Measurements from ENCODE around the gene MAP6. TPM values are rescaled to one million over a fixed set of nuclear protein-coding genes. Genes with fewer than 3 reads are reported as not detected.

Gene MAP6
- total RNA-seq, 1 experiment from 2014 or later = not detected

DNA sequence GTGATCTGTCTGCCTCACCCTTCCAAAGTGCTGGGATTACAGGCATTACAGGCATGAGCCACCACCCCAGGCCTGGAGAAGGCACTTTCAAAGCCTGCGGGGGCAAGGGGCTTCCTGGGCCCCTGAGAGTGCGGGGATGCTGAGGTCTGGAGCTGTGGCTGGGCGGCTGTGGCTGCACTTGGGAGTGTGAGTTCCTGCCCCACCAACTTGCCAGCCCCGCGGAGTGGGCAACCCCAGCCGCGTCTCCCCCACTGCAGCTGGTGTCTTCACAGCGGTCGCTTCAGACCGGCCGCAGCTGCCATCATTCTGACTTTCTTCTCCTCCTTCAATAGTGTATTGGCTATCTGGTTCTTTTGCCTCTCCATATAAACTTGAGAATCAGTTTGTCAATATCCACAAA is 10.7 kb upstream of the MAP6 start:
- POLR2A ChIA-PET (ENCODE audit: unreplicated experiment) = interaction anchor here (0.6 kb wide), 1 partner anchor 8 kb away, joined by 8 read pairs; no protein-coding TSS in a partner anchor
- no peaks in the 10 kb centered on the region for H3K79me2 ChIP-seq (ENCODE audit: low read depth)
- H3K9me2 ChIP-seq (ENCODE audit: insufficient read depth) = no peaks in the 10 kb centered on the region
- H3K4me1 ChIP-seq (replicated peaks; ENCODE audit: insufficient read depth) = no peaks in the 10 kb centered on the region
- no TSS peak for BruUV-seq (replicated peaks)
- no peak overlapping the region for H2AFZ ChIP-seq
- TF ChIP-seq, protein P1, sequence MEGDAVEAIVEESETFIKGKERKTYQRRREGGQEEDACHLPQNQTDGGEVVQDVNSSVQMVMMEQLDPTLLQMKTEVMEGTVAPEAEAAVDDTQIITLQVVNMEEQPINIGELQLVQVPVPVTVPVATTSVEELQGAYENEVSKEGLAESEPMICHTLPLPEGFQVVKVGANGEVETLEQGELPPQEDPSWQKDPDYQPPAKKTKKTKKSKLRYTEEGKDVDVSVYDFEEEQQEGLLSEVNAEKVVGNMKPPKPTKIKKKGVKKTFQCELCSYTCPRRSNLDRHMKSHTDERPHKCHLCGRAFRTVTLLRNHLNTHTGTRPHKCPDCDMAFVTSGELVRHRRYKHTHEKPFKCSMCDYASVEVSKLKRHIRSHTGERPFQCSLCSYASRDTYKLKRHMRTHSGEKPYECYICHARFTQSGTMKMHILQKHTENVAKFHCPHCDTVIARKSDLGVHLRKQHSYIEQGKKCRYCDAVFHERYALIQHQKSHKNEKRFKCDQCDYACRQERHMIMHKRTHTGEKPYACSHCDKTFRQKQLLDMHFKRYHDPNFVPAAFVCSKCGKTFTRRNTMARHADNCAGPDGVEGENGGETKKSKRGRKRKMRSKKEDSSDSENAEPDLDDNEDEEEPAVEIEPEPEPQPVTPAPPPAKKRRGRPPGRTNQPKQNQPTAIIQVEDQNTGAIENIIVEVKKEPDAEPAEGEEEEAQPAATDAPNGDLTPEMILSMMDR (conservative IDR thresholded peaks at IDR 0.05) = no peak
- TF ChIP-seq EZH2 (IDR thresholded peaks at IDR 0.05; ENCODE audit: low read depth) = no peak
- peaks cover 26% of the 10 kb centered on the region; the same call in 1 of the 2 replicates for H3K27me3 ChIP-seq (ENCODE audit: insufficient read depth, low read depth)
- intact Hi-C loops (cut with micrococcal nuclease; ENCODE audit: unreplicated experiment) = no loop called here
- CTCF ChIA-PET = no interaction called here
- no peaks in the 10 kb centered on the region for H3F3A ChIP-seq (ENCODE audit: insufficient read depth, low read depth)
- H3K27ac ChIP-seq = no peak overlapping the region
- H3K4me3 ChIP-seq = no peak overlapping the region
- H3K4me2 ChIP-seq = no peak overlapping the region
- H4K20me1 ChIP-seq (ENCODE audit: insufficient read depth) = no peaks in the 10 kb centered on the region
- no peaks in the 10 kb centered on the region for H3K36me3 ChIP-seq (ENCODE audit: low read depth)
- DNase-seq = no peak
- H3K9me3 ChIP-seq (ENCODE audit: insufficient read depth, low read depth) = 0 out of 2 replicates have a peak, but pooled peaks cover 1% of the 10 kb centered on the region

DNA sequence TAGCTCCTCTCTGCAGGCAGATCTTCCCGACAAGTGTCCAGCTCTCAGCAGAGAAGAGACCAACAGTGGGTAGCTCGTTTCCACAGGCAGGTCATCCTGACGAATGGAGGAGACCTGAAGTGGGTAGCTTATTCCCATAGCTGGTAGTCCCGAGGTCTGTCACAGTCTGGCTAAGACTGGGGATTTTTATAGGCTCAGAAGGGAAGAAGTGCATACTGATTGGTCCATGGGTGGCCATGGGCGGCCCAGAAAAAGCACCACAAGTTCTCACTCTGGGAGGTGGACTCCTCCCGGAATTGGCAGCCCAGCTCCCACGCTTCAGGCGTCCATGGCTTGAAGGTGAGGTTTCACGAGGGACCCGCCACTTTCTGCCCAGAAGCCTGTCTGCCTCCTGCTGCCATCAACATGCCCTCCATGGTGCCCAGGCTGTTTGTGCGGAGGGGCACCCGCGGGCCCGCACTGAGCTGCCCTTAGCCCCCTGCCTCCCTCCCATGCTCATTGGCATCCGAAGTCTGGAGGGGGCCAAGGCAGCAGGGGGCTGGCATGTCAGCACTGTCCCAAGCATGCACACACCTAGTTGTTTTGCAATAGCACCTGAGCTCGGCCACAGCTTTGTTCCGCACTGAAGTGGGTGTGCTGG is 9.9 kb upstream of the MAP6 start:
- 0 out of 2 replicates have a peak, but pooled peaks cover 3% of the 10 kb centered on the region for H3K9me3 ChIP-seq (ENCODE audit: insufficient read depth, low read depth)
- no peaks in the 10 kb centered on the region for H3K36me3 ChIP-seq (ENCODE audit: low read depth)
- no peak overlapping the region for H3K4me3 ChIP-seq
- no peaks in the 10 kb centered on the region; the same call in 1 of the 2 replicates for H3K4me1 ChIP-seq (replicated peaks; ENCODE audit: insufficient read depth)
- no peaks in the 10 kb centered on the region for H3F3A ChIP-seq (ENCODE audit: insufficient read depth, low read depth)
- ChIA-PET POLR2A (ENCODE audit: unreplicated experiment) (interaction anchor here (0.6 kb wide), 1 partner anchor 223 kb away, joined by 16 read pairs; no protein-coding TSS in a partner anchor), CTCF (no interaction called here)
- no peaks in the 10 kb centered on the region for H4K20me1 ChIP-seq (ENCODE audit: insufficient read depth)
- H3K79me2 ChIP-seq (ENCODE audit: low read depth) = no peaks in the 10 kb centered on the region
- no peak overlapping the region for H2AFZ ChIP-seq
- TF ChIP-seq EZH2 (IDR thresholded peaks at IDR 0.05; ENCODE audit: low read depth) = no peak
- TF ChIP-seq, protein P1 (conservative IDR thresholded peaks at IDR 0.05) = no peak
- H3K27ac ChIP-seq = no peak overlapping the region
- H3K9me2 ChIP-seq (ENCODE audit: insufficient read depth) = no peaks in the 10 kb centered on the region
- intact Hi-C loops (cut with micrococcal nuclease; ENCODE audit: unreplicated experiment) = no loop called here
- no TSS peak for BruUV-seq (replicated peaks)
- no peak for DNase-seq
- H3K27me3 ChIP-seq (ENCODE audit: insufficient read depth, low read depth) = peaks cover 25% of the 10 kb centered on the region; the same call in 1 of the 2 replicates
- no peak overlapping the region for H3K4me2 ChIP-seq

DNA sequence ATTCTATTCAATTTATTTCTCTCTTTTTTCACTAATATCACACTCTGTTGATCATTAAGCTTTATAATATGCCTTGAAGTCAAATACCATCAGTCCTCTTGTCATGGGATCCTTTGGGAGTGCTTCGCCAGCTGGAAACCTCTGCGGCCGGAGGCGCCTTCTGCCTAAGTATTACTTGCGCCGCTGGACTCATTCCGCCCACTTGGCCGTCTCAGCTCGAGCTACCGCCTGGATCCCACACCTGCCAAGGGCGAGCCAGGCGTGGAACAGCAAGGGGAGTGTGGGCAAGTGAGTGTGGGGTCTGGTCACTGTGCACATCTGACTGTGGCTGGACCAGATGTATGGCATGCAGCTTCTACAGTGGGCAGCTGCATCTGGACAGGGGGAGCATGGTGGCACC is 9.1 kb upstream of the MAP6 start:
- TF ChIP-seq EZH2 (IDR thresholded peaks at IDR 0.05; ENCODE audit: low read depth) = no peak
- TF ChIP-seq, protein P1 (conservative IDR thresholded peaks at IDR 0.05) = no peak
- Histone ChIP-seq H3F3A (ENCODE audit: insufficient read depth, low read depth) (no peaks in the 10 kb centered on the region), H3K27me3 (ENCODE audit: insufficient read depth, low read depth) (peaks cover 17% of the 10 kb centered on the region; the same call in 1 of the 2 replicates), H4K20me1 (ENCODE audit: insufficient read depth) (no peaks in the 10 kb centered on the region), H3K4me1 (replicated peaks; ENCODE audit: insufficient read depth) (no peaks in the 10 kb centered on the region; the same call in 1 of the 2 replicates), H3K79me2 (ENCODE audit: low read depth) (no peaks in the 10 kb centered on the region), H3K9me3 (ENCODE audit: insufficient read depth, low read depth) (0 out of 2 replicates have a peak, but pooled peaks cover 3% of the 10 kb centered on the region), H3K4me3 (no peak overlapping the region), H3K9me2 (ENCODE audit: insufficient read depth) (no peaks in the 10 kb centered on the region), H3K36me3 (ENCODE audit: low read depth) (no peaks in the 10 kb centered on the region), H2AFZ (no peak overlapping the region), H3K27ac (no peak overlapping the region), H3K4me2 (no peak overlapping the region)
- no TSS peak for BruUV-seq (replicated peaks)
- CTCF ChIA-PET = no interaction called here
- POLR2A ChIA-PET (ENCODE audit: unreplicated experiment) = interaction anchor here (0.6 kb wide), 1 partner anchor 223 kb away, joined by 16 read pairs; no protein-coding TSS in a partner anchor
- no peak for DNase-seq
- intact Hi-C loops (cut with micrococcal nuclease; ENCODE audit: unreplicated experiment) = no loop called here

Data from PC-9 (cell line).